HUES48 (cell line): ENCODE data around the gene SLC25A25.

ENCODE experiments used
- H3K27ac ChIP-seq: one replicate; pipeline ENCODE4 v1.7.0; 2013; ENCODE audit warnings: low read depth, low read length, inconsistent platforms
- H3K27me3 ChIP-seq: 2 replicates; pipeline ENCODE4 v1.6.1; 2013; ENCODE audit warnings: mild to moderate bottlenecking, low read length; ENCODE audit not compliant: control insufficient read depth, insufficient read depth
- H3K36me3 ChIP-seq: 2 replicates; pipeline ENCODE4 v1.6.1; 2013; ENCODE audit warnings: low read length; ENCODE audit not compliant: control insufficient read depth, insufficient read depth
- H3K4me1 ChIP-seq: 2 replicates; pipeline ENCODE4 v1.6.1; 2013; ENCODE audit warnings: mild to moderate bottlenecking, low read length; ENCODE audit not compliant: control insufficient read depth, insufficient read depth
- H3K4me3 ChIP-seq: 2 replicates; pipeline ENCODE4 v1.5.1; 2013; ENCODE audit warnings: mild to moderate bottlenecking, low read depth, low read length
- H3K9ac ChIP-seq: 2 replicates; pipeline ENCODE4 v1.6.1; 2013; ENCODE audit warnings: mild to moderate bottlenecking, low read depth, low read length, moderate library complexity
- H3K9me3 ChIP-seq: 2 replicates; pipeline ENCODE4 v1.6.1; 2013; ENCODE audit warnings: low read length; ENCODE audit not compliant: control insufficient read depth, insufficient read depth

SLC25A25 gene

DNA sequence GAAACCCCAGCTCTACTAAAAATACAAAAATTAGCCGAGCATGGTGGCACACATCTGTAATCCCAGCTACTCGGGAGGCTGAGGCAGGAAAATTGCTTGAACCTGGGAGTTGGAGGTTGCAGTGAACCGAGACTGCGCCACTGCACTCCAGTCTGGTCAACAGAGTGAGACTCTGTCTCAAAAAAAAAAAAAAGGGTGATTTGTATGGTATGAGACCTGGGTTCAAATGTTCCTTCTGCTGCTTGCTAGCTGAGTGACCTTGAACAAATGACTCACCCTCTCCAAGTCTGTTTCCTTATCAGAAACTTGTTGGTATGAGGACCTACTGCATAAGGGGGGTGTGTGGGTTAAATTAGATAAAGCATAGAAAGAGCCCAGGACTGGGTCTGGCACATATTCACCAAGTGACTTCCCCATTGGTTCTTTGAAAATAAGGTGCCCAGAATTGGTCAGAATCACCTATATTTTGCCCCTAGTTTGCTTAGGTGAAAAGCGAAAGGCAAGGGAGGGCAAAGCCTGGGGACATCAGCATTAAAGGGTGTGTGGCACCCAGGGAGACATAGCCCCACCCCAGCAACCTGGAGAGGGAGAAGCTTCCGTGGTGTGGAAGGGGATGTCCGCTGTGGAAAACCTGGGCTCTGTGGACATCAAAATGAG lies 9.9 kb downstream of the SLC25A25 start:
- no peak overlapping the region for H3K9ac ChIP-seq
- H3K4me1 ChIP-seq = peaks cover 20% of the 10 kb centered on the region
- H3K27ac ChIP-seq = peak overlapping the region; percentile 63
- H3K36me3 ChIP-seq = no peaks in the 10 kb centered on the region
- H3K27me3 ChIP-seq = no peaks in the 10 kb centered on the region
- H3K9me3 ChIP-seq = no peaks in the 10 kb centered on the region
- H3K4me3 ChIP-seq = no peak overlapping the region

DNA sequence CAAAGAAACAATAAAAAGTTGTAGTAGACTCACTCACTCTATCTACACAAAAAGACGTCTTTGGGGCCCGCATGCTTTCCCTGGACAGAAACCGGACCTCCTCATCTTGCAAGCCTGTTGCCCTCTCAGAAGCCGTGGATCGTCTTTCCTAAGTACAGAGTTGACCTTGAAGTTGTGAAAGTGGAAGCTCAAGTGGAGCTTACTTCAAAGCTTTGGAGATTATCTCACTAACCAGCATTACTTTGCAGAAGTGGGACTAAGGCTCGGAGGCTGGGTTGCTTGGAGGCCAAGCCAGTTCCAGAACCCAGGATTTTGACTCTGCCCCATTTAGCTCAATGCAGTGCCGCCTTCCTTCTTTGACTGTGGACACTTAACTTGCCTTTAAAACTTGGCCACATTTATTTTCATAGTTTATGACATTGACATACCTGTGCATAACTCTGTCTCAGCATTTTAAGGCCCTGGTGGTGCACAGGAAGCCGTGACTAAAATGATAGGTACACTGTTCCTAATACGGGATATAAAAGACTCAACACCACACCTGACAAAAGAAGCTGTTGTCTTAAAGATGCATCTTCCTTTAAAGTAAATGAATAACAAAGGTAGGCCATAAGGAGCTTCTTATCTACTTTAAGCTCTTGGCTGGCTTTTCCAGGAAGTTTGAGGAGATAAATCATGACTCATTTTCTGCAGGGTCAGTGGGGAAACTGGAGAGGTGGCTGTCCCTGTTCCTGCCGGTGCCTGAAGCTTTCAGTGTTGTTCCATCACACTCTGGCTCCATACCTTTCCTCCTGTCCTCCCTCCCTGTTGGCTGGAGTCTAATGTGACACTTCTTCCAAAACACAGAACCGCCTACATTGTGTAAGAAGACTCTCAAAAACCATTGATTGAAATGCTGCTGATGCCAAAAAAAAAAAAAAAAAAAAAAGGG lies 10.7 kb downstream of the SLC25A25 start:
- Histone ChIP-seq H3K27me3 (no peaks in the 10 kb centered on the region), H3K9me3 (no peaks in the 10 kb centered on the region), H3K4me3 (no peak overlapping the region), H3K27ac (peak overlapping the region; percentile 63), H3K4me1 (peaks cover 17% of the 10 kb centered on the region), H3K36me3 (no peaks in the 10 kb centered on the region), H3K9ac (no peak overlapping the region)

DNA sequence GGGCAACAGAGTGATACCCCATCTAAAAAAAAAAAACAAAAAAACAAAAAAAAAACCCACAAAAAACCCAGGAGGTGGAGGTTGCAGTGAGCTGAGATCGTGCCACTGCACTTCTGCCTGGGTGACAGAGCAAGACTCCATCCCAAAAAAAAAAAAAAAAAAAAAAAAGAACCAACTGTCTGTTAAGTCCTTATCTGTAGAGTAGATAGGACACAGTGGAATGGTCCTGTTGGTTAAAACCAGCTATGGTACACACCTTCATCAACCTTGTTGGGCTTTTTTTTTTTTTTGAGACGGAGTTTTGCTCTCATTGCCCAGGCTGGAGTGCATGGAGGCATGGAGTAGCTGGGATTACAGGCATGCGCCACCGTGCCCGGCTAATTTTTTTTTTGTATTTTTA lies 12.2 kb downstream of the SLC25A25 start:
- Histone ChIP-seq H3K27ac (no peak overlapping the region), H3K27me3 (no peaks in the 10 kb centered on the region), H3K9me3 (no peaks in the 10 kb centered on the region), H3K36me3 (no peaks in the 10 kb centered on the region), H3K4me3 (no peak overlapping the region), H3K4me1 (peaks cover 17% of the 10 kb centered on the region), H3K9ac (no peak overlapping the region)

DNA sequence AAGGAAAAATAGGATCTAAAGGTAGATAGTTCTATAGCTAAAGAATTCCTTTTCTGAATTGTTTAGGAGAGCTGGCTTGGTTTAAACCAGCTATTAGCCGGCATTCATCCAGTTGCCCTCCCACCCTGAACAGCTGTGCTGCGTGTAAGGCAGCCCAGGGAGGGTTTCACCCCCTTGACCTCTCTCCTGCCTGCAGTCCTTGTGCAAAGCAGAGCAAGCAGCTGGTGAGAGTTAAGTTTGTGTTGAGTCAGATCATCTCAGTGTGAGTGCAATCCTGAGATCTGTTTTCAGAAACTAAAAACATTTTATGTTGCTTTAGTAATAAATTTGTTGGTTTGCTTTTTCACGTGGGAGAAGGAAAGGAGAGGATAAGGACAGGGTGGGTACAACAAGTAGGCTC lies 13.0 kb downstream of the SLC25A25 start:
- Histone ChIP-seq H3K4me1 (peaks cover 17% of the 10 kb centered on the region), H3K9ac (no peak overlapping the region), H3K27ac (peak overlapping the region; percentile 4), H3K4me3 (no peak overlapping the region), H3K9me3 (no peaks in the 10 kb centered on the region), H3K36me3 (no peaks in the 10 kb centered on the region), H3K27me3 (no peaks in the 10 kb centered on the region)

DNA sequence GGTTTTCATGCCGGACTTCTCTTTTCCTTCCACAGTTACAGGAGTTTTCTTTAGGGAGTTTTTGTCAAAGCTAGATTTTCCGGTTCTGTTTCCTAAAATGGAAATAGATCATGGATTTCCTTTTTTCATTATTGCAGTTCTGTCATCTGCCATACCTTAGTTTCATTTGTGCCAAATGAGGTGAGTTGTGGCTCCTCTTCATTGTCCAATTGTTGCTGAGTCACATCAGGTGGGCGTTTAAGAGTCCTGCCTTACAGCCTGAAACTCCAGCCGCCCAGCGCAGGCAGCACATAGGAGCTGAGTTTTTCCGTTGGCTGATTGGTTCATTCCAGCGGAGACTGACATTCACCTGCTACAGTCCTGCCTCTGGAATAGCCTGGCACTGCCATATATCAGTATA lies 14.1 kb downstream of the SLC25A25 start:
- H3K9ac ChIP-seq = no peak overlapping the region
- H3K36me3 ChIP-seq = no peaks in the 10 kb centered on the region
- peak overlapping the region; percentile 32 for H3K27ac ChIP-seq
- peaks cover 17% of the 10 kb centered on the region for H3K4me1 ChIP-seq
- H3K4me3 ChIP-seq = no peak overlapping the region
- H3K9me3 ChIP-seq = no peaks in the 10 kb centered on the region
- H3K27me3 ChIP-seq = no peaks in the 10 kb centered on the region

DNA sequence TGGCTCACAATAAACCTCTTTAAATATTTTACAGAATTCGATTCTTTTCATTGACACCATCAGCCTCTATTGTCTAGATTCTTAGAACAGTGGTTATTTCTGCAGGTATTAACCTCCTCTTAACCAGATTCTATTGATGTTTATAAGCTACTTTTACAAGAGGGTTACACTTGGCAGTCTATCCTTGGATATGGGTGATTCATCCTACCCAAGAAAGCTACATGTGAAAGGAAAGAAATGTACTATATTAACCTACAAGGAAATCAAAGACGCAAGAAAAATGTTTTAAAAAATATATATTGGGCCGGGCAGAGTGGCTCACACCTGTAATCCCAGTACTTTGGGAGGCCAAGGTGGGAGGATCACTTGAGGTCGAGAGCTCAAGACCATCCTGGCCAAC lies 16.7 kb downstream of the SLC25A25 start:
- Histone ChIP-seq H3K4me3 (no peak overlapping the region), H3K27me3 (no peaks in the 10 kb centered on the region), H3K27ac (no peak overlapping the region), H3K36me3 (no peaks in the 10 kb centered on the region), H3K9me3 (no peaks in the 10 kb centered on the region), H3K9ac (no peak overlapping the region), H3K4me1 (0 out of 2 replicates have a peak, but pooled peaks cover 7% of the 10 kb centered on the region)

DNA sequence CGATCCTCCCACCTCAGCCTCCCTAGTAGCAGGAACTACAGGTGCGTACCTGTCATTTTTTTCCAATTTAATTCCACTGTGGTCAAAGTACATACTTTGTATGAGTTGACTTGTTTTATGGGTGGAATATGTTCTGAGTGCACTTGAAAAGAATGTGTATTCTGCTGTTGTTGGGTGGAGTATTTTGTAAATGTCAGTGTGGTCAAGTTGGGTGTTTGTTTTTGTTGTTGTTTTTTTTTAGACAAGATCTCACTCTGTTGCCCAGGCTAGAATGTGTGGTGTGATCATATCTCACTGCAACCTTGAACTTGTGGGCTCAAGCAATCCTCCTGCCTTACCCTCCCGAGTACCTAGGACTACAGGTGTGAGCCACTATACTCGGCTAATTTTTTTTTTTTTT lies 17.9 kb downstream of the SLC25A25 start:
- H3K27ac ChIP-seq = no peak overlapping the region
- no peak overlapping the region for H3K9ac ChIP-seq
- H3K4me1 ChIP-seq = peaks cover 10% of the 10 kb centered on the region; the same call in 1 of the 2 replicates
- H3K4me3 ChIP-seq = no peak overlapping the region
- H3K36me3 ChIP-seq = no peaks in the 10 kb centered on the region
- H3K9me3 ChIP-seq = no peaks in the 10 kb centered on the region
- no peaks in the 10 kb centered on the region for H3K27me3 ChIP-seq

DNA sequence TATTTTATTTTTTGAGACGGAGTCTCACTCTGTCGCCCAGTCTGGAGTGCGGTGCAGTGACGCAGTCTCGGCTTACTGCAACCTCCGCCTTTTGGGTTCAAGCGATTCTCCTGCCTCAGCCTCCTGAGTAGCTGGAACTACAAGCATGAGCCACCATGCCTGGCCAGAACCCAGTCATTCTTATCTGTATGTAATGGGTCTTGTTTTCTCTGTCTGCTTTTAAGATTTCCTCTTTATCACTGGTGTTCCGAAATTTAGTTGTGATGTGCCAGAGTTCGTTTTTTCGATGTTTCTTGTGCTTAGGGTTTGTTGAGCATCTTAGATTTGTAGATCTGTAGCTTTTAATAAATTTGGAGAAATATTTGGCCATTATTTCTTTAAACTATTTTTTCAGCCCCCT lies 19.2 kb downstream of the SLC25A25 start:
- H3K4me3 ChIP-seq = no peak overlapping the region
- no peak overlapping the region for H3K9ac ChIP-seq
- no peak overlapping the region for H3K27ac ChIP-seq
- H3K4me1 ChIP-seq = peaks cover 6% of the 10 kb centered on the region
- no peaks in the 10 kb centered on the region for H3K9me3 ChIP-seq
- no peaks in the 10 kb centered on the region for H3K36me3 ChIP-seq
- no peaks in the 10 kb centered on the region for H3K27me3 ChIP-seq

DNA sequence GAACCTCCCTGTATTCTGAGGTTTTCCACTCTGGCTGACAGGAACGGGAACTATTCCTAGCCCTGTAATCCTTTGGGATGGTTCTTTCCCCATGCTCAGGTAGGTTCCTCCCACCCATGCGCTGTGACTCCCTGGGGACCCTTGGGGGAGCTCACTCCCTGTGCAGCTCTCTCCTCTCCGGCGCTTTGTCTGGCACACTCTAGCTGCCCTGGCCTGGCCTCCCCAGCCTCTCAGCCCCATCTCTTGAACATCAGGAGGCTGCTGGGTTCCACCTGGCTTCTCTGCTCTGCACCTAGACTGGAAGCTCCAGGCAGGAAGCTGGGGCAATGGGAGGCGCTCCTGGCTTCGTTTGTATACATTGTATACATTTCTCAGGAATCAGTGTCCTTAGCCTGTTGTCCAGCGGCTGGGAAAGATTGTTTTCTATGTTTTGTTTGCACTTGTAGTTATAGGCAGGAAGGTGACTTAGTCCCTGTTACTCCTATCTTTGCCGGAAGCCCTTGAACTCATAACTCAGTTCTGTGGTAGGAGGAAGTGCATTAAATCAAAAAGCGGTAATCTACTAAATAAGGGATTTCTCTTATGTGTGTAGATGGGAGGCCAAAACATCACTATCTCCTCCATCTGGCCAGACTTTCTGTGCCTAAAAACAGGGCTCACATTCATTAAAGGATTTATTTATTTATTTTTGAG lies 20.4 kb downstream of the SLC25A25 start:
- no peak overlapping the region for H3K27ac ChIP-seq
- H3K27me3 ChIP-seq = no peaks in the 10 kb centered on the region
- no peaks in the 10 kb centered on the region for H3K36me3 ChIP-seq
- H3K9ac ChIP-seq = no peak overlapping the region
- H3K4me3 ChIP-seq = no peak overlapping the region
- peaks cover 4% of the 10 kb centered on the region for H3K4me1 ChIP-seq
- H3K9me3 ChIP-seq = no peaks in the 10 kb centered on the region

DNA sequence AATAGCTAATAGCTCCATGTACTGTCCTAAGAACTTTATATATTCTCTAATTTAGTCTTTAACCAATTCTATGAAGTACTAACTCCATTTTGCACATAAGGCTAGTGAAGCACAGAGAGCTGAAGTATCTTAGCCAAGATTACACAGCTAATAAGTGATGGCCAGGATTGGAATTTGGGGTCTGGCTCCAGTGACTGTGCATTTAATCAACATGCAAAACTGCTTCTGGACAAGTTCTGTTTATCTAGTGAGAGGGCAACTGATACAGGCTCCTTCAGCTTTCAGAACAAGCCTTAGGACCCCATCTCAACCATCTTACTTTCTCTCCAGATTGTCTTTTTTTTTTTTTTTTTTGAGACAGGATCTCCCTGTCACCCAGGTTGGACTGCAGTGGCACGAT lies 21.3 kb downstream of the SLC25A25 start:
- H3K27ac ChIP-seq = no peak overlapping the region

DNA sequence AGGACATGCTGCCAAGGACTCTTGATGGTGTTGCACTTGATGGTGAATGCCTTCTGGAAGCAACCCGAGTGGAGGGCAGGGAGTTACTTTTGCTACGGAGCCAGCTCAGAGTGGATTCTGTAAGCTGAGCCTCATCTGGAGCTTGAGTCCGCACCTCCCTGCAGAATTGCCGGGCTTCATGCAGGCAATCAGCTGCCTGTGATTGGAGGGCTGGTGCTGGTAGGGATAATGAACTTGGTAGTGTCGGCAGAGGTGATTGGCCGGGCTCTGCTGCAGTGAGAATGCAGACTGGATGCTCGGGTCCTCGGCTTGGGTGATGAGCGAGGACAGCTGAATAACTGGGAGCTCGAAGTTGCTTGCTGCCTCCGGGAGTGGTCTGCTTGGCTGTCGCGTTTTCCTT lies 23.1 kb downstream of the SLC25A25 start:
- Histone ChIP-seq H3K4me3 (no peak overlapping the region), H3K9me3 (no peaks in the 10 kb centered on the region), H3K9ac (no peak overlapping the region), H3K36me3 (no peaks in the 10 kb centered on the region), H3K27ac (no peak overlapping the region), H3K27me3 (no peaks in the 10 kb centered on the region), H3K4me1 (peaks cover 4% of the 10 kb centered on the region)

More for the DNA sequence above, 21.3 kb downstream of the SLC25A25 start:
- Histone ChIP-seq H3K9me3 (no peaks in the 10 kb centered on the region), H3K9ac (no peak overlapping the region), H3K36me3 (no peaks in the 10 kb centered on the region), H3K4me3 (no peak overlapping the region), H3K4me1 (peaks cover 4% of the 10 kb centered on the region), H3K27me3 (no peaks in the 10 kb centered on the region)
